ENCODE results near the gene TNKS2. TPM values are rescaled to one million over a fixed set of nuclear protein-coding genes. Genes with fewer than 3 reads are reported as not detected.
A peak's percentile ranks its signal among the peaks of the same experiment; 100 is the strongest.
"Not testable (repeated sequence)": the region's sequence is repeated elsewhere in the genome, so short reads cannot be mapped to it uniquely, and the experiment has no call there.

The TNKS2 gene
- total and polyA plus RNA-seq, 2 donors: 27.7 to 32.2 TPM

DNA sequence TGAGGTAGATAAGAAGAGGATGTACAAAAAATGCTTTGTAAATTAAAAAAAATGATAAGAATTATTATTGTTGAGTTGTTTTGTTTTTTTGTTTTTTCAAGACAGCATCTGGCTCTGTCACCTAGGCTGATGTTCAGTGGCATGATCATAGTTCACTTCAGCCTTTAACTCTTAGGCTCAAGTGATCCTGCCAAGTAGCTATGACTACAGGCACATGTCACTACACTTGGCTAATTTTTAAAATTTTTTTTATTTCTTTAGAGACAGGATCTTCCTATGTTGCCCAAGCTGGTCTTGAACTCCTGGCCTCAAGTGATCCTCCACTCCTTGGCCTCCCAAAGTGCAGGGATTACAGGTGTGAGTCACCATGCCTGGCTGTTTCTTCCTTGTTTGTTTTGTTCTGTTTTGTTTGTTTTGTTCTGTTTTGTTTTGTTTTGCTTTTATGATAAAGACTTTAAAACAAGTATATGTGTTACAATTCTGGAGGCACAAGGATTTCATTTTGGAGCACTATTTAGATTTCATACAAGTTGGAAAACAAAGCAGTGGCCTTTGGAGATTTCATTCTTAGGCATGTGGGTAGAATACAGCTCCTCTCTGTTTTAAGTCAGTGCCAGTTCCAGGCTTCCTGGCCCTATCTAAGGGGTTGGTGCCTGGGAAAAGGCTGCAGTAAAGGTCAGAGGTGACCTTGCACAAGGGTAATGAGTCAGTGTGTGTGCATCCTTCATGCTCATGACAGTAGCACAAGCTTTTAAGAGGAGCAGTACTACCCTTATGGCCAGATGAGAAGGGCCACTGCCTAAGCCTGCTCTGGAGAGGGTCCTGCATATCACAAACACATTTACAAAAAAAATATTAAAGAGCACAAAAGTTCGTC lies 93.1 kb downstream of the TNKS2 start:
- Histone ChIP-seq H3K9me3 (ENCODE audit: control insufficient read depth in 2 of 2, insufficient read depth in 1 of 2, low read length in 1 of 2) (no peaks in the 10 kb centered on the region), H3K27ac (ENCODE audit: low read depth in 1 of 2, low read length in 1 of 2) (no peak overlapping the region), H3K4me3 (ENCODE audit: low read length in 2 of 2) (no peak overlapping the region), H3K4me1 (ENCODE audit: control insufficient read depth in 2 of 2, insufficient read depth in 2 of 2, low read length in 2 of 2) (peaks cover 0 to 8% of the 10 kb centered on the region in 2 donors), H3K27me3 (ENCODE audit: control insufficient read depth in 2 of 2, insufficient read depth in 1 of 2, low read length in 1 of 2) (peaks cover 0 to 17% of the 10 kb centered on the region in 2 donors), H3K36me3 (ENCODE audit: control insufficient read depth in 2 of 2, insufficient read depth in 2 of 2, low read length in 1 of 2) (no peaks in the 10 kb centered on the region)
- 98% methylated on average over 1 of the region's 1 CpG for WGBS
- DNase-seq (ENCODE audit: low read depth in 6 of 9, low spot score in 9 of 9): no peak

DNA sequence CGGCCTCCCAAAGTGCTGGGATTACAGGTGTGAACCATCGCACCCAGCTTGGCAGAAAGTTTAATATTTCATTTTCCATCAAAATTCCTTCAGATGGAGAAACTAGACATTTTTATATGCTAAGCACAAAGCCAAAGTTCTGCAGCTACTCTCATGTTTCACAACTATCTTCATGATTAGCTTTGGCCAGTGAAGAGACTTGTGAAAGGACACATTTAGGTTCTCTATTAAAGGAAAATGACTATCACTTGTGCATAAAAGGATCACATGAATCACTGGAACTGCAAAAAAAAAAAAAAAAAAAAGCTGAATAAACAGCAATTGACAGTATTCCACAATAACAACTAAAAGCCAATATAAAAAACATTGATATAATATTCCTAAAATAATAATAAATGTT lies 94.8 kb downstream of the TNKS2 start:
- Histone ChIP-seq H3K4me1 (ENCODE audit: control insufficient read depth in 2 of 2, insufficient read depth in 2 of 2, low read length in 2 of 2) (no peaks in the 10 kb centered on the region), H3K9me3 (ENCODE audit: control insufficient read depth in 2 of 2, insufficient read depth in 1 of 2, low read length in 1 of 2) (no peaks in the 10 kb centered on the region), H3K4me3 (ENCODE audit: low read length in 2 of 2) (no peak overlapping the region), H3K27ac (ENCODE audit: low read depth in 1 of 2, low read length in 1 of 2) (no peak overlapping the region), H3K27me3 (ENCODE audit: control insufficient read depth in 2 of 2, insufficient read depth in 1 of 2, low read length in 1 of 2) (peaks cover 0 to 5% of the 10 kb centered on the region in 2 donors), H3K36me3 (ENCODE audit: control insufficient read depth in 2 of 2, insufficient read depth in 2 of 2, low read length in 1 of 2) (no peaks in the 10 kb centered on the region)
- WGBS: 94% methylated on average over 2 of the region's 2 CpGs
- no peak for DNase-seq (ENCODE audit: low read depth in 6 of 9, low spot score in 9 of 9)

DNA sequence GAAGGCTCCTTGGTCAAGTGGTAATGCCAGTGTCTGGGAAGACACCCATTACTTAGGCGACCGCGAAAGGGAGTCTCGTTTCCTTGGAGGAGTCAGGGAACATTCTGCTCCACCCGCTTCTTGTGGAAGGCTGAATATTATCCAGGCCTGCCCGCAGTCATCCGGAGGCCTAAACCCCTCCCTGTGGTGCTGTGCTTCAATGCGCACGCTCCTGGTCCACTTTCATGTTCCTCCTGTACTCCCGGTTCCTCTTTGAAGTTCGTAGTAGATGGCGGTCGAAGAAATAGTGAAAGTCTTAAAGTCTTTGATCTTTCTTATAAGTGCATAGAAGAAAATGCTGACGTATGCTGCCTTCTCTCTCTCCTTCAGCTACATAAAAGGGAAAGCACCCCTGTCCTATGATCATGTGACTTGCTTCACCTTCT lies 96.0 kb downstream of the TNKS2 start:
- H3K27ac ChIP-seq (ENCODE audit: low read depth in 1 of 2, low read length in 1 of 2); H3K27me3 ChIP-seq (ENCODE audit: control insufficient read depth in 2 of 2, insufficient read depth in 1 of 2, low read length in 1 of 2); DNase-seq (ENCODE audit: low read depth in 6 of 9, low spot score in 9 of 9); H3K9me3 ChIP-seq (ENCODE audit: control insufficient read depth in 2 of 2, insufficient read depth in 1 of 2, low read length in 1 of 2); H3K4me1 ChIP-seq (ENCODE audit: control insufficient read depth in 2 of 2, insufficient read depth in 2 of 2, low read length in 2 of 2); H3K4me3 ChIP-seq (ENCODE audit: low read length in 2 of 2); H3K36me3 ChIP-seq (ENCODE audit: control insufficient read depth in 2 of 2, insufficient read depth in 2 of 2, low read length in 1 of 2): not testable (repeated sequence)
- WGBS: 94% methylated on average over 14 of the region's 14 CpGs

DNA sequence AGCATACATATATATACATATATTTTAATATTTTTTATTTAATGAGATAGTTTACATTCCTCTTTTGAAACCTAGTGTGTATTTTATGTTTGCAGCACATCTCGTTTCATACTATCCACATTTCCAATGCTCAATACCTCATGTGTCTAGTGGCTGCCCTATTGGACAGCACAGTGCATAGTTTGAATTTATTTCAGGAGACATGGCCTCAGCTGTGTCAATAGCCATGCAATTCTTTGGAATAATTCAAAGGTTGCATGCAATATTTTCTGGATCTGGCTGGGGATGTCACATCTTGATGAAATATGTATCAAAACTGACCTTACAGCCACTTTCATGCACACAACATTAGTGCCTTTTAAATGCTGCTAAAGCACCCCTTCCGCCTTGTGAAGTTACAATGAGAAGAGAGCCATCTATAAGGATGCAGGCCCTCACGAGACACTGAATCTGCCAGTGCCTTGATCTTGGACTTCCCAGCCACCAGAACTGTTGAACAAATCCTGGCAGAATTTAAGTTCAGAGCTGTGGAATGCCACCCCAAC lies 98.1 kb downstream of the TNKS2 start:
- Histone ChIP-seq H3K27me3 (ENCODE audit: control insufficient read depth in 2 of 2, insufficient read depth in 1 of 2, low read length in 1 of 2) (no peaks in the 10 kb centered on the region), H3K4me3 (ENCODE audit: low read length in 2 of 2) (no peak overlapping the region), H3K27ac (ENCODE audit: low read depth in 1 of 2, low read length in 1 of 2) (no peak overlapping the region), H3K4me1 (ENCODE audit: control insufficient read depth in 2 of 2, insufficient read depth in 2 of 2, low read length in 2 of 2) (no peaks in the 10 kb centered on the region), H3K9me3 (ENCODE audit: control insufficient read depth in 2 of 2, insufficient read depth in 1 of 2, low read length in 1 of 2) (no peaks in the 10 kb centered on the region), H3K36me3 (ENCODE audit: control insufficient read depth in 2 of 2, insufficient read depth in 2 of 2, low read length in 1 of 2) (no peaks in the 10 kb centered on the region)
- over 99% methylated on average over 3 of the region's 3 CpGs for WGBS
- DNase-seq (ENCODE audit: low read depth in 6 of 9, low spot score in 9 of 9): no peak

DNA sequence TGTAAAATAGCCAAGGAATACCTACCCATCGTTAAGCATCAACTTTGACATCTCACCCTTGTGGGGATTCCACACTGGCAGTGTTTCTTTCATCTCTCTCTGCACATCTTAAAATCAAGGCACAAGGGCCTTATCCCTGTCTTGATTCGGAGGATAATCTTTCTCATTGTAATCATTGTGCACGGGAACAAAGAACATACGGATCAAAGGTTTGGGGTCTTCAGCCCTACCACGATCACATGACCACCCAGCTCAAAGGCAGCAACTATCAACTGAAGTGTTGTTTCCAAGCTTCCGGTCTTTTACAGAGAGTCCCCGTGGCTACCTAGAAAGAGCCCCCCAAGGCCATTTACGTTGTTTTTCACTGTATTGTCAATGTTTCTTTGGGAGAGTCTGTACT lies 99.2 kb downstream of the TNKS2 start:
- no peak for DNase-seq (ENCODE audit: low read depth in 6 of 9, low spot score in 9 of 9)
- Histone ChIP-seq H3K36me3 (ENCODE audit: control insufficient read depth in 2 of 2, insufficient read depth in 2 of 2, low read length in 1 of 2) (no peaks in the 10 kb centered on the region), H3K27ac (ENCODE audit: low read depth in 1 of 2, low read length in 1 of 2) (no peak overlapping the region), H3K4me1 (ENCODE audit: control insufficient read depth in 2 of 2, insufficient read depth in 2 of 2, low read length in 2 of 2) (no peaks in the 10 kb centered on the region), H3K9me3 (ENCODE audit: control insufficient read depth in 2 of 2, insufficient read depth in 1 of 2, low read length in 1 of 2) (no peaks in the 10 kb centered on the region), H3K27me3 (ENCODE audit: control insufficient read depth in 2 of 2, insufficient read depth in 1 of 2, low read length in 1 of 2) (no peaks in the 10 kb centered on the region), H3K4me3 (ENCODE audit: low read length in 2 of 2) (no peak overlapping the region)
- WGBS: 81% methylated on average over 8 of the region's 8 CpGs

DNA sequence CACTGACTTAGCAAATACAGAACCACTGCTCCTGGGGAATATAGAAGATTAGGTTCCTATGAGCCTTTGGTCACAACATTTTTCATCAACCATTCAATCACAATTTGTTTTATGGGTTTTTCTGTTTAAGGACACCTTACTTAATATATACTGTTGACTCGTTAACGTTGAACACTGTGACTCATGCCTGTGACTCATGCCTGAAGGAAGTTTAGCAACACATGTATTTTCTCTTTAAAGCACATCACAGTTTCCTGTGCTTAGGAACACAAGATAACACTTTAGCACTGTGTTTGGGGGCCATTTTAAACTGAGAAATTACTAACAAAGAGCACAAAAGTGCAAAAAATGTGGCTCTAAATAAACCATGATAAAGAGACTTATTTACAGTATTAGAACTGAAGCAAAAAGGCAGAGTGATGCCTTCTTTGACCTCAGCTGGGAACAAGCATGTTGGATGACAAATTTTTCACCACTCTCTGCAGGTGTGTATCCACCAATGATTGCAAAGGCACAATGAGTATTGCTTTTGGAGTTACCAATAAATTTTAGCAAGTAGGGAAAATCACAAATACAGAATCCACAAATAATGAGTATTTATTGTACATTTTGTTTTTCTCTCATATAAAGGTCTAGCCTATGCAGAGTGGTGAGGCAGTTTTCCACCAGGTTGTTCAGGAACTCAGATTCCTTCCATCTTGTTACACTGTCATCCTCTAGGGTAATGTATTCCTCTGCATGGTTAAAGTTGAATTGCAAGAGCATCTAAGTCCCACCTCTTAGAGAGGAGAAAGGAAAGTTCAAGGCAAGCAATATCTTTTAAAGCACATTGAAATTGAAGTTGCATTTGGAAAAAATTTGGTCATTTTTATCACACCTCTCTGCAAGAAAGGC lies 103.8 kb downstream of the TNKS2 start:
- H3K4me3 ChIP-seq (ENCODE audit: low read length in 2 of 2): no peak overlapping the region
- H3K27ac ChIP-seq (ENCODE audit: low read depth in 1 of 2, low read length in 1 of 2): peak overlapping the region; percentile 35 to 73
- 24% methylated on average over 2 of the region's 2 CpGs for WGBS
- H3K27me3 ChIP-seq (ENCODE audit: control insufficient read depth in 2 of 2, insufficient read depth in 1 of 2, low read length in 1 of 2): no peaks in the 10 kb centered on the region
- peaks cover 0 to under 1% of the 10 kb centered on the region in 2 donors for H3K4me1 ChIP-seq (ENCODE audit: control insufficient read depth in 2 of 2, insufficient read depth in 2 of 2, low read length in 2 of 2)
- DNase-seq (ENCODE audit: low read depth in 6 of 9, low spot score in 9 of 9): peak in 1 of 9 donors; percentile 37
- no peaks in the 10 kb centered on the region for H3K36me3 ChIP-seq (ENCODE audit: control insufficient read depth in 2 of 2, insufficient read depth in 2 of 2, low read length in 1 of 2)
- H3K9me3 ChIP-seq (ENCODE audit: control insufficient read depth in 2 of 2, insufficient read depth in 1 of 2, low read length in 1 of 2): no peaks in the 10 kb centered on the region

DNA sequence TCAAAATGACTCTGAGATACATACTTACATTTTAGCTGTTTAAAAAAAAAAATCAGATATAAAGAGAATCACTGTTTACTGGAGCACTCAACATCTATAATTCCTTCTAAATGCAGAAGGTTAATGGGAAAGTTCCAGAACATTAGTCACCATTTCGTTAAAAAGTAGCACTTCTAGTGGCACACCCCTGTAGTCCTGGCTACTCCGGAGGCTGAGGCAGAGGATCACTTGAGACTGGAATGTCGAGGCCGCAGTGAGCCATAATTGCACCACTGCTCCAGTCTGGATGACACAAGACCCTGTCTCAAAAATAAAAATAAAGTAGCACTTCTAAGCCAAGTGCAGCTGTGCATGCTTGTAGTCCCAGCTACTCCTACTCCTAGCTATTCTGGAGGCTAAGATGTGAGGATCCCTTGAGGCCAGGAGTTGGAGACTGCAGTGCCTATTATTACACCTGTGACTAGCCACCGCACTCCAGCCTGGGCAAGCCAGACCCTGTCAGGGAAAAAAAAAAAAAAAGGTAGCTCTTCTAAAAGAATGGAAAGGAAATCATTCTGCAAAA lies 108.9 kb downstream of the TNKS2 start:
- Histone ChIP-seq H3K4me3 (ENCODE audit: low read length in 2 of 2) (no peak overlapping the region), H3K9me3 (ENCODE audit: control insufficient read depth in 2 of 2, insufficient read depth in 1 of 2, low read length in 1 of 2) (peaks cover 0 to 2% of the 10 kb centered on the region in 2 donors), H3K4me1 (ENCODE audit: control insufficient read depth in 2 of 2, insufficient read depth in 2 of 2, low read length in 2 of 2) (peaks cover 0 to 20% of the 10 kb centered on the region in 2 donors), H3K27me3 (ENCODE audit: control insufficient read depth in 2 of 2, insufficient read depth in 1 of 2, low read length in 1 of 2) (peaks cover 0 to 2% of the 10 kb centered on the region in 2 donors), H3K27ac (ENCODE audit: low read depth in 1 of 2, low read length in 1 of 2) (no peak overlapping the region), H3K36me3 (ENCODE audit: control insufficient read depth in 2 of 2, insufficient read depth in 2 of 2, low read length in 1 of 2) (no peaks in the 10 kb centered on the region)
- 97% methylated on average over 5 of the region's 5 CpGs for WGBS
- DNase-seq (ENCODE audit: low read depth in 6 of 9, low spot score in 9 of 9): no peak

DNA sequence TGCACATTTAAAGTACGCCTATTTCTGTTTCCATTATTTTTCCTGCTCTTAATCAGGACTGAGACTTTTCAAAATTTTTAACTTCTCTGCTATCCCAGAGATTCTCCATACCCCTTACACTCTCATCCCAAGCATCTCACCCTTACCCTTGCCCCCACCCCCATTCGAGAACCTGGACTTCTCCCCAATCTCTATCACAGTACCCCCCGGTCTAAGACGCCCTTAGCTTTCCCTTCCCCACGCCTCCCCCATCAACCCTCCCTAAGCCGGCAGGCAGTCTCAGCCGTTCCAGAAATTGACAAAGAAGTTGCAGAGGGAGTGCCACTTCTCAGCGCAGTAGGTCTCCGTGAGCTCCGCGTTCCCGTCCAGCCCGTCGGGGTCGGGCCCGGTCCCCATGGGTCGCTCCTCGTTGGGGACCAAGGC lies 109.7 kb downstream of the TNKS2 start:
- peaks cover 0 to 20% of the 10 kb centered on the region in 2 donors for H3K4me1 ChIP-seq (ENCODE audit: control insufficient read depth in 2 of 2, insufficient read depth in 2 of 2, low read length in 2 of 2)
- peak in 1 of 9 donors; percentile 37 for DNase-seq (ENCODE audit: low read depth in 6 of 9, low spot score in 9 of 9)
- peaks cover 0 to 2% of the 10 kb centered on the region in 2 donors for H3K9me3 ChIP-seq (ENCODE audit: control insufficient read depth in 2 of 2, insufficient read depth in 1 of 2, low read length in 1 of 2)
- peak overlapping the region; percentile 26 to 88 for H3K27ac ChIP-seq (ENCODE audit: low read depth in 1 of 2, low read length in 1 of 2)
- peak overlapping the region; percentile 66 to 73 for H3K4me3 ChIP-seq (ENCODE audit: low read length in 2 of 2)
- H3K27me3 ChIP-seq (ENCODE audit: control insufficient read depth in 2 of 2, insufficient read depth in 1 of 2, low read length in 1 of 2): peaks cover 0 to 2% of the 10 kb centered on the region in 2 donors
- no peaks in the 10 kb centered on the region for H3K36me3 ChIP-seq (ENCODE audit: control insufficient read depth in 2 of 2, insufficient read depth in 2 of 2, low read length in 1 of 2)
- 6% methylated on average over 18 of the region's 18 CpGs for WGBS
